Naive B cell (primary cell): ENCODE results near the gene DSCAM. TPM values are rescaled to one million over a fixed set of nuclear protein-coding genes. Genes with fewer than 3 reads are reported as not detected.
A peak's percentile ranks its signal among the peaks of the same experiment; 100 is the strongest.

ENCODE experiments used
- ATAC-seq, 2 donors: fragments of 150-1000 bp; cut with Tn5 transposase; 2 replicates each; pipeline ENCODE4 v1.10.0; 2021; ENCODE audit warnings: low read depth in 2 of 2, mild to moderate bottlenecking in 2 of 2, moderate library complexity in 2 of 2
- DNase-seq: peaks from one replicate; pipeline ENCODE4 v3.0.0; 2022
- H3K27ac Mint-ChIP-seq, 6 donors: one replicate each; pipeline ENCODE4 v1.8.0; 2020 to 2022; ENCODE audit warnings: mild to moderate bottlenecking in 6 of 6, mixed read lengths in 6 of 6, moderate library complexity in 5 of 6, inconsistent platforms in 2 of 6
- H3K27me3 Mint-ChIP-seq, 3 donors: one replicate each; pipeline ENCODE4 v1.8.0; 2021 to 2022; ENCODE audit warnings: mixed read lengths in 3 of 3, mild to moderate bottlenecking in 1 of 3
- H3K36me3 Mint-ChIP-seq, 2 donors: one replicate each; pipeline ENCODE4 v1.8.0; 2020 to 2022; ENCODE audit warnings: mixed read lengths in 2 of 2, inconsistent platforms in 1 of 2, mild to moderate bottlenecking in 1 of 2
- H3K4me1 Mint-ChIP-seq, 3 donors: one replicate each; pipeline ENCODE4 v1.8.0; 2020 to 2022; ENCODE audit warnings: mixed read lengths in 3 of 3, inconsistent platforms in 1 of 3, mild to moderate bottlenecking in 1 of 3, moderate library complexity in 1 of 3
- H3K4me3 Mint-ChIP-seq, 8 donors: one replicate each; pipeline ENCODE4 v1.8.0; 2020 to 2022; ENCODE audit warnings: mild to moderate bottlenecking in 8 of 8, mixed read lengths in 8 of 8, moderate library complexity in 8 of 8, inconsistent platforms in 2 of 8
- H3K9me3 Mint-ChIP-seq, 7 donors: one replicate each; pipeline ENCODE4 v1.8.0; 2020 to 2022; ENCODE audit warnings: mixed read lengths in 7 of 7, mild to moderate bottlenecking in 5 of 7, inconsistent platforms in 2 of 7, moderate library complexity in 1 of 7
- polyA plus RNA-seq, 6 donors: library from polyadenylated mRNA; unstranded; fragments of 300-500 nt; fragmentation: Illumina TruSeq; gene quantifications; one replicate each; pipeline ENCODE4 v1.2.3, GENCODE V29; 2021; ENCODE audit warnings: low read depth in 6 of 6

DSCAM gene
- polyA plus RNA-seq, 6 donors from 2014 or later, result not detected

DNA sequence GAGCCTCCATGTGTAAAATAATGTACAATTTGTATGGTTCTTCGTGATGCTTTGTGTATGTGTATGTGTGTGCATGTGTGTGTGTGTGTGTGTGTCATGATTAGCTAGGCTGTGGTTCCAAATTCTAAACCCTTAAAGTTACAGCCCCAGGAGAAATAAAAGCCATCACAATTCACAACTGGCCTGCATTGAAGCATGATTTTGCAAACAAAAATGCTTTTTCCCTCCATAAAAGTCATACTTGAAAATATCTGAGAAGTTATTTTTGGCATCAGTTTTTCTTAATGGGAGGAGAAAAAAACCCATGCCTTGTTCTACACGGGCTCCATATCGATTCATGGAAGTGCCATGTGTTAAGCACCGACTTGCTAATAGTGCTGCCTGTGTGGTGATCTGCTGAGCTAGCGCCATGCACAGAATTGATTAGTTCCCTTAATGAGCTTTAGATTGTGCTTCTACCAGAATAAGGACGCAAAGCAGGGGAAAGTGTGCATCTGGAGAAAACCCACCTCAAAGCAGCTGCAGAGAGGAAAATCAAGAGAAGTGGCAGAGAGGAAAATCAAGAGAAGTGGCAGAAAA lies 207.3 kb downstream of the DSCAM start:
- Mint-ChIP-seq H3K27ac (no peak overlapping the region), H3K4me1 (no peaks in the 10 kb centered on the region), H3K9me3 (peaks cover 0 to 18% (median 6%) of the 10 kb centered on the region in 7 donors), H3K27me3 (no peaks in the 10 kb centered on the region), H3K4me3 (no peak overlapping the region), H3K36me3 (no peaks in the 10 kb centered on the region)
- ATAC-seq, result no peak
- DNase-seq, result no peak

DNA sequence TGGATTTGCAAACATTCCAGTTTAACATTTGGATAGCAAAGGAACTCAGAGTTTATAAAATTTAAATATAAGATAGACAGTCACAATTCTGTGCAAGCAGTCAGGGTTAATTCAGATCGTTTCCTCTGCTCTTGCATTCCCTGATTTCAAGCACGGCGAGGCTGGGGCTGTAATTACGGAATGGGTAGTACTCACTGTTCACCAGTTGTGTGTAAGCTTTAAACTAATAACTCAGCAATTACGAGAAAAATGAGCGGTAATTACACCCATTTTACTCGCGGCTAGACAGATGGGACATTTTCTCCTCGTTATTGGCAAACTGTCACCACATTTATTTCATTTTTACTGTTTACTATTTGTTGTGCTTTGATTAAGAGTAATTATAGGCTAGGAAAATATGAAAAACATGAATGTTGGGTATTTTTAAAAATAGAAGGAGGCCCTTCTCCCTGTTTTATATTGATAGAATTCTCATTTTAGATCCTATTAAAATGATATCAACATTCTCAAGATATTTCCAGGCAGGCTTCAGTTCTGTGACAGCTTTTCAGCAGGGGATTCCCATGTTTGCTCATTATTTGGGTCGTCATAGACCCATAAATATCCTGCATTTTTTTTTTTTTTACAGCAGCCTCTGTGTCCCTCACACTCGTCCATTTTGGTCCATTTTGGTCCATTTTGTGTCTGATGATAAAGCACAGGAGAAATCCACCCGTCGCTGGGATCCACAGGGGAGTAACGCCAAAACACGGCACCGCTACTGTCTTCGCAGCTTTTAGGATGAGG lies 208.3 kb downstream of the DSCAM start:
- Mint-ChIP-seq H3K36me3 (no peaks in the 10 kb centered on the region), H3K27ac (no peak overlapping the region), H3K27me3 (no peaks in the 10 kb centered on the region), H3K9me3 (peaks cover 0 to 7% (median 4%) of the 10 kb centered on the region in 7 donors), H3K4me3 (no peak overlapping the region), H3K4me1 (no peaks in the 10 kb centered on the region)
- DNase-seq, result no peak
- ATAC-seq, result no peak

DNA sequence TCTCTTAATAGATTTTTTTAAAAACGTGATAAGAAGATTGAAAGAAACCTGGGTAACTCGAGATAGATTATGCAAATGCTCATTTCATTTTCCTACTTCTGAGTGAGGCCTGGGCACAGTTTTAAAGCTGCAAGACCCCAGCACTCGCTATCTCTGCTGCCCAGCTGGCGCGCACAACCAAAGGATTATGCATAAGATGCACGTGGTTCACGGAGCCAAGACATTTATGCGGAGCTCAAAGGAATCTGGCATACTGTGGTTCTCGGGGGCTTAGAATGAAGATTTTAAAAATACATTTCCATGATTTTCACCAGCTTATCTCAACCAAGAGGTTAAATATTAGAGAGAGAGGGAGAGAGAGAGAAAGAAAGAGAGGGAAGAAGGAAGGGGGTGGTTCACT lies 210.9 kb downstream of the DSCAM start:
- H3K27ac Mint-ChIP-seq, result no peak overlapping the region
- H3K4me1 Mint-ChIP-seq, result no peaks in the 10 kb centered on the region
- H3K27me3 Mint-ChIP-seq, result no peaks in the 10 kb centered on the region
- ATAC-seq (no peak), DNase-seq (no peak)
- peaks cover 0 to 2% (median 0%) of the 10 kb centered on the region in 7 donors for H3K9me3 Mint-ChIP-seq
- no peak overlapping the region for H3K4me3 Mint-ChIP-seq
- no peaks in the 10 kb centered on the region for H3K36me3 Mint-ChIP-seq

DNA sequence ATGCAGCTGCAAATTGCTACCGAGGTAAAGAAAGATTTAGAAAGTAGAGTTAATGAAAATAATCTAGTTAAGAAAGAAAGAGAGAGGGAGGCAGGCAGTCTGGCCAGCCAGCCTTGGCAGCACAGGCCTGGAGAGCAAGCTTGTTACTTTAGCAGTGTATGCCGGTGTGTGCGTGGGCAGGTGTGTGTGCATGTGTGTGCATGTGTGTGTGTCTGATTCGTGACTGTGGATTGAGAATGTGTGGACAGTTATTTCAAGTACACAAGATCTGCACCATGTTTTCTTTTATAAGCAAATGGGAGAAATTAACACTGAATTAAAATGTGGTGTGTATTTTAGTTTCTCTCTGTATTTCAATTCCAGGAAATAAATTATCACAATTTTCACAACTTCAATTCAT lies 211.6 kb downstream of the DSCAM start:
- Mint-ChIP-seq H3K27me3 (no peaks in the 10 kb centered on the region), H3K36me3 (no peaks in the 10 kb centered on the region), H3K4me1 (no peaks in the 10 kb centered on the region), H3K27ac (no peak overlapping the region), H3K4me3 (no peak overlapping the region), H3K9me3 (peaks cover 0 to 2% (median 0%) of the 10 kb centered on the region in 7 donors)
- no peak for ATAC-seq
- no peak for DNase-seq

DNA sequence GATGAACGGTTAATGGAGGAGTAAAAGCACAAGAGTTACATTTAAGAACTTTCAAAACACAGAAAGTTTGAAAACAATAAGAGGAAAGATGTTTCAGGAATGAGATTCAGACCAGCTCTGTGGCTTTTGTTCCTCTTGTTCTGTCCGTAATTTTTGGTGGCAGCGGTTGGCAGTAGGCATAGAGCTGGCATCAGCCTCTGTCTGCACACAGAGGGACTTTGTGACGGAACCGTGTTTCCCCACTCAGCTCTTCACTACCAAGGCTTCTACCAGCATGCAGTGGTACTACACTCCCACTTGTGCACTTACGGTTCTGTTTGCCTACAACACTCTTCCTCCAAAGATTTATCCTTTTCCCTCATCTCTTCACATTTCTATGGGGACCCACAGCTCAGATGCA lies 212.8 kb downstream of the DSCAM start:
- H3K4me1 Mint-ChIP-seq, result no peaks in the 10 kb centered on the region
- no peaks in the 10 kb centered on the region for H3K27me3 Mint-ChIP-seq
- ATAC-seq, result no peak
- H3K36me3 Mint-ChIP-seq, result no peaks in the 10 kb centered on the region
- H3K27ac Mint-ChIP-seq, result no peak overlapping the region
- no peak for DNase-seq
- peaks cover 0 to 4% (median 0%) of the 10 kb centered on the region in 7 donors for H3K9me3 Mint-ChIP-seq
- H3K4me3 Mint-ChIP-seq, result no peak overlapping the region

DNA sequence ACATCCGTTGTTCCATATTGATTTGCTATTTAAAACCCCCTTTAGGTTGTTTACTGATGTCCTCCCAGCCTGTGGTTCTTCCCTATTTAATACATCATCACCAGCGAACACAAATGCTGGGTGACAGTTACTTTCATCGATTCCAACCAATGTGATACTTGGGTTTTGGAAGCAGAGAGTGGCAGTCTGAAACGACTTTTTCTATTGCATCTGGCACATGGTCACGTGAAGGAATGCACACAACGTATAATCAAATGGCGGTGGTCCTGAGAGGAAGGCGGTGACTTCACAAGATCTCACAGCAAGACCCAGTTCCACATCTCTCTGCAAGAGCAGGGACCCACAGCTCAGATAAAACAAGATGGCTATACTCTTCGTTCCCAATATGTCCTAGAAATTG lies 213.9 kb downstream of the DSCAM start:
- H3K4me1 Mint-ChIP-seq, result no peaks in the 10 kb centered on the region
- H3K36me3 Mint-ChIP-seq, result no peaks in the 10 kb centered on the region
- no peak overlapping the region for H3K4me3 Mint-ChIP-seq
- no peaks in the 10 kb centered on the region for H3K27me3 Mint-ChIP-seq
- H3K9me3 Mint-ChIP-seq, result peaks cover 0 to 4% (median 0%) of the 10 kb centered on the region in 7 donors
- no peak for ATAC-seq
- H3K27ac Mint-ChIP-seq, result no peak overlapping the region
- no peak for DNase-seq

DNA sequence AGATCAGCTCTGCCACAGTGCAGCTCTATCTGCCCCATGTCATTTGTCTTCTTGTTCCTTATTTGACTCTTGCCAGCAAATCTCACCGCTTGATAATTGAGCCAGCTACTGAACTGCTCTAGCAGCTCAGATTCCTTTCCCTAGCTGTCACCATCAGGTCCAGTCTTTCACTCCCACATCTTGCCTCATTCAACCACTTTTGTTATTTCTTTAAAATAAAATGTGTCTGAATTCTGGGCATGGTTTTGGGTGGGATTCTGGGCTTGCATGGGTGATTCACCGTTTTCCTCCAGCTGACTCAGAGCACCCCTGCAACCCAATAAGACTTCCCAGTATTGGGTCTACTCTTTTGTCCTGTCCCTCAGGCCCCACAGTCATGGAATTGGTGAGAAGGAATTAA lies 215.7 kb downstream of the DSCAM start:
- Mint-ChIP-seq H3K27me3 (no peaks in the 10 kb centered on the region), H3K9me3 (peaks cover 0 to 8% (median 0%) of the 10 kb centered on the region in 7 donors), H3K4me1 (no peaks in the 10 kb centered on the region), H3K36me3 (no peaks in the 10 kb centered on the region), H3K4me3 (no peak overlapping the region), H3K27ac (no peak overlapping the region)
- no peak for ATAC-seq
- no peak for DNase-seq

DNA sequence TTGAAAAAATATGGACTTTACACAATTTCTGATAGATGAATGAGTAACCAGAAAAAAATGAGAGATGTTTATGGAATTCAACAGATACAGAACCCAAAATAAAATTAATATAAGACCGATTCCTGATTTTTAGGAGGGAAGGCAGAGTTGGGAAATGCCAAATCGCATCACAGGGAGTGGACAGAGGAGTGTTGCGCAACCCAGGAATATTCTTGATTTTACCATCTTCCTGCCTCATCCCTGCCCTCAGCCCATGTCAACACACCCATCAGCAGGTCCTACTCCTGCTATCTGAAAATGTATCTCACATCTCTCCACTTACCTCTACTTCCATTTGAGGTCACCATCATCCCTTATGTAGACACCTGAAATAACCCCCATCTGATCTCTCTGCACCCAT lies 221.0 kb downstream of the DSCAM start:
- H3K4me1 Mint-ChIP-seq, result no peaks in the 10 kb centered on the region
- H3K36me3 Mint-ChIP-seq, result no peaks in the 10 kb centered on the region
- H3K27ac Mint-ChIP-seq, result no peak overlapping the region
- no peak overlapping the region for H3K4me3 Mint-ChIP-seq
- peaks cover 0 to 14% (median 0%) of the 10 kb centered on the region in 7 donors for H3K9me3 Mint-ChIP-seq
- ATAC-seq, result no peak
- no peaks in the 10 kb centered on the region for H3K27me3 Mint-ChIP-seq
- DNase-seq, result no peak

DNA sequence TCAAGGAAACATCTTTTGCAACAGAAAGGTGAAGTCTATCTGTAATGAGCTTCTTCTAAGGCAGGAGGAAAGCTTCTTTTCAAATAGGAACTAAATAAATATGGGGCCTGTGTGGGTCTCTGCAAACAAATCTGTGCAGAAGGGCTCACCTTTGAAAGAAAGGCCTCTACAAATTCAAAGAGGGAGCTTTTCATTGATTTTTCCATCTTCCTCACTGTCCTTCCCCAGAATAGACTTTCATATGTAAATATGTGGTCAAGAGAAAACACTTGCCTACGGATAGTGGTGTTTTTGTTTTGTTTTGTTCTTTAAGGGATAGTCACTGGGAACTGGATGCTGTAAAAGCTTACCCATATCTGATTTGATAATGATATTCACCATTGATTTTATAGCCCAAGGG lies 223.4 kb downstream of the DSCAM start:
- no peak for DNase-seq
- H3K36me3 Mint-ChIP-seq, result no peaks in the 10 kb centered on the region
- peaks cover 0 to 2% (median 0%) of the 10 kb centered on the region in 3 donors for H3K27me3 Mint-ChIP-seq
- ATAC-seq, result no peak
- no peak overlapping the region for H3K27ac Mint-ChIP-seq
- peaks cover 0 to 11% (median 3%) of the 10 kb centered on the region in 7 donors for H3K9me3 Mint-ChIP-seq
- H3K4me3 Mint-ChIP-seq, result no peak overlapping the region
- H3K4me1 Mint-ChIP-seq, result no peaks in the 10 kb centered on the region

DNA sequence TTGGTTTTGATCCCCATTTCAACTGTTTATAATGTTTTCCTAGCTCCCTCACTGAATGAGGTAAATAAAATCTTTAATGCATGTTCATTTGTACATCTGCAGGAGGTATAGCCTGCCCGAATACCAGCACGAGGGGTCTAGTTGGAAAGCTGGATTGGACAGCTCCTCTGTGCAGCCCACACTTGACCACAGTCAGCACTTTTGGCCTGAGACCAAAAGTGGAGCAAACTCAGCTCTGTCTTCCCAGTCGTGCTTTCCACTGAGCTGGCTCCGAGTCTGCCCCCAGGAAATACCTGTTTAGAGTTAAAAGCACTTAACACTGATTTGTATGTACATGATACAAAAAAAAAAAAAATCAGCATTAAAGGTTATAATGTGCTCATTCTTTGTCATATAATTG lies 224.4 kb downstream of the DSCAM start:
- H3K27me3 Mint-ChIP-seq, result peaks cover 0 to 5% (median 0%) of the 10 kb centered on the region in 3 donors
- H3K4me3 Mint-ChIP-seq, result no peak overlapping the region
- H3K27ac Mint-ChIP-seq, result peak overlapping the region in 1 of 6 donors; percentile 38
- H3K4me1 Mint-ChIP-seq, result no peaks in the 10 kb centered on the region
- H3K36me3 Mint-ChIP-seq, result no peaks in the 10 kb centered on the region
- peaks cover 0 to 11% (median 4%) of the 10 kb centered on the region in 7 donors for H3K9me3 Mint-ChIP-seq
- DNase-seq, result no peak
- no peak for ATAC-seq

DNA sequence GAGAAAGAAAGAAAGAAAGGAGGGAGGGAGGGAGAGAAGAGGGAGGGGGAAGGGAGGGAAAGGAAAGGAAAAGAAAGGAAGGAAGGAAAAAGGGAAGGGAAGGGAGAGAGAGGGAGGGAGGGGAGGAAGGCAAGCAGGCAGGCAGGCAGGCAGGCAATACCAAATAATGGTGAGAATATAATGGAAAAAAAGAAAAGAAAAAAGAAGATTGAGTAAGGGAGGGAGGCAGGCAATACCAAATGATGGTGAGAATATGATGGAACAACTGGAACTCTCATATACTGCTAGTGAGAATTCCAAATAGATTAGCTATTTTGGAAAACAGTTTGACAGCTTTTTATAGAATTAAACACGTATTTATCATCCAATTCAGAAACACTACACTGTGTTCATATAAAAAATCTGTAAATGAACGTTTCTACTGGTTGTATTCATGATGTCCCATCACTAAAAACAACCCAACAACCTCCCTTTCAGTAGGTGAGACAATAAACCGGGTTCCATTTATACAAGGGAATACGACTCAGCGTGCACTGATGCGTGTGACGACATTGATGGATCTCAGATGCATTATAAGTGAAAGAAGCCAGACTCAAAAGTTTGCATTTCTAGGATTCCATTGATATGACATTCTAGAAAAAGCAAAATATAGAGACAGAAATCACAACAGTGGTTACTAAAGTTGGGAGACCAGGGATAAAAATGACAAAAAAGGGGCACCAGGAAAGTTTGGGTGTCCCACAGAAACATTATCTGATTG lies 226.4 kb downstream of the DSCAM start:
- DNase-seq, result no peak
- H3K27ac Mint-ChIP-seq, result no peak overlapping the region
- no peak for ATAC-seq
- no peaks in the 10 kb centered on the region for H3K4me1 Mint-ChIP-seq
- no peaks in the 10 kb centered on the region for H3K36me3 Mint-ChIP-seq
- H3K4me3 Mint-ChIP-seq, result no peak overlapping the region
- H3K27me3 Mint-ChIP-seq, result peaks cover 0 to 5% (median 0%) of the 10 kb centered on the region in 3 donors
- H3K9me3 Mint-ChIP-seq, result peaks cover 0 to 8% (median 4%) of the 10 kb centered on the region in 7 donors

DNA sequence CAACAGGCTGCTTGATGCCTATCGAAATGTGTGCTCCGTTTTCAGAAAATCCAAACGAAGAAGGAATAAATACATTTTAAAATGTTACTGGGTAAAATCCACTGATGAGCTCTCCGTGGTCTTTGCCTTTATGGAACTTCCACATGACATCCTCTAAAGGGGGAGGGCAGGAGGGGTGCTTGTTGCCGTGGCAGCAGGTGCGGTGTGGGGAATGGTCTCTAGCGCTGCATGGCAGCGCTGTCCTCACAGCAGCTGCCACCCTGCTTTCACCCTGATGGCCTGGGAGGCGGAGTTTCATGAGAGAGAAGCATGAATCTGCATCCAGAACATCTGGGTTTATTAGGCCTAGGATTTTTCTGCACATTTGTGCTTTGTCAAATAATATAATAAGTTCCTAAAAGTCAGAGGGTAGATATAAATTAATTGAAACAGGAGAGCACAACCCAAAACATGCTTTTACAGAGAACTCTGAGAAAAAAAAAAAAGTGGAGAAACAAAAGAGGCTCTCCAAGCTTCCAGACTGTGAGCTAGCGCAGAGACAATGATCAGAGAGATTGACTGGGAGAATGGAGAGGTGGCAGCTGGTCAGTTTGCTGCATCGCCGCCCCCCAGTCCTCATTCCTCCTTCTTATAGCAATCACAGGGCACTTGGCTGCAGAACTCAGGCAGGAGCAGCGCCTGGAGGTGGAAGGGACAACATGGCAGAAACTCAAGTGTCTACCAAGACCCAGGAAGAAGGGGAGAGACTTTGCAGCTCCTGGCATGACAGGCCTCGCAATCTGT lies 228.6 kb downstream of the DSCAM start:
- Mint-ChIP-seq H3K36me3 (no peaks in the 10 kb centered on the region), H3K4me1 (no peaks in the 10 kb centered on the region), H3K27me3 (peaks cover 0 to 5% (median 0%) of the 10 kb centered on the region in 3 donors), H3K4me3 (no peak overlapping the region), H3K9me3 (peaks cover 0 to 8% (median 4%) of the 10 kb centered on the region in 7 donors), H3K27ac (no peak overlapping the region)
- no peak for ATAC-seq
- no peak for DNase-seq

DNA sequence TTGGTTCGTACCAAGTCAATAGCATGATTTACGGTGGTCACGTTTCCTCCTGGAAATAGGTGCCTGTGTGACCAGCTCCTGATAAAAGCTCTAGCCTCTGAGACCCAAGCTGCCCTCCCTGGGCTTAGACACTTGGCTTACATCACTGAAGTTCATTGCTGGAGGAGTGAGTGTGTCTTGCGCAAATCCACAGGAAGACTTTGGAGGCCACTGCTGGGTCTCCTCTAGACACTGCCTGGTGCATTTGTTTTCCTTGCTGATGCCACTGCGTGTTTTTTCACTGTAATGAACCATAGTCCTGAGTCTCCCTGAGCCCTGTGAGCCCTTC lies 230.6 kb downstream of the DSCAM start:
- peaks cover 0 to 8% (median 4%) of the 10 kb centered on the region in 7 donors for H3K9me3 Mint-ChIP-seq
- DNase-seq (no peak), ATAC-seq (no peak)
- H3K36me3 Mint-ChIP-seq, result no peaks in the 10 kb centered on the region
- no peak overlapping the region for H3K4me3 Mint-ChIP-seq
- H3K27me3 Mint-ChIP-seq, result peaks cover 0 to 5% (median 0%) of the 10 kb centered on the region in 3 donors
- no peak overlapping the region for H3K27ac Mint-ChIP-seq
- no peaks in the 10 kb centered on the region for H3K4me1 Mint-ChIP-seq
